GM12878 (cell line): Measurements from ENCODE around the gene AATF. TPM values are rescaled to one million over a fixed set of nuclear protein-coding genes. Genes with fewer than 3 reads are reported as not detected.

ENCODE experiments used
- ATAC-seq: fragments of 200-7000 bp; cut with Tn5 transposase; 3 replicates; pipeline ENCODE4 v1.9.1; 2020; ENCODE audit warnings: mild to moderate bottlenecking, moderate library complexity
- BruUV-seq: library from RNA; stranded (reverse); fragments of 400-500 nt; replicated peaks from 2 replicates; lab custom pipeline; 2021; lab: Mats Ljungman, UMichigan
- CTCF ChIA-PET: fragments of 300-600 bp; sonication (Branson Sonifier 250); formaldehyde crosslinking; extraction: SDS; loops from one replicate; lab custom pipeline; 2021; ENCODE audit warnings: inconsistent platforms; lab: Yijun Ruan, JAX
- POLR2A ChIA-PET: fragments of 350-600 bp; formaldehyde crosslinking; extraction: SDS; loops from one replicate; lab custom pipeline; 2021; ENCODE audit warnings: inconsistent platforms; lab: Charles Lee
- RAD21 ChIA-PET: fragments of 300-600 bp; sonication (Branson Sonifier 250); formaldehyde crosslinking; loops from one replicate; lab custom pipeline; 2023; ENCODE audit warnings: antibody characterized with exemption; ENCODE audit not compliant: unreplicated experiment; lab: Charles Lee
- SMC1A ChIA-PET: fragments of 300-600 bp; sonication (Branson Sonifier 250); formaldehyde crosslinking; loops from one replicate; lab custom pipeline; 2023; ENCODE audit not compliant: unreplicated experiment, uncharacterized antibody; lab: Charles Lee
- DNase-seq: peaks from one replicate; pipeline ENCODE4 v3.0.0-alpha.2; 2011; ENCODE audit warnings: low read depth, low spot score
- FAIRE-seq: peaks from 3 replicates; lab custom pipeline; 2011; peaks lifted over from hg19 to GRCh38; lab: Jason Lieb, UNC
- H2AFZ ChIP-seq: 2 replicates; pipeline ENCODE4 v1.6.0; 2011; ENCODE audit warnings: low read depth, low read length, control low read depth; ENCODE audit not compliant: control insufficient read depth
- H3K27ac ChIP-seq: 2 replicates; pipeline ENCODE4 v1.5.1; 2011; ENCODE audit warnings: control low read depth; ENCODE audit not compliant: control insufficient read depth, insufficient read depth
- H3K27me3 ChIP-seq, 2 experiments: replicated peaks in 1 of 2; 2 replicates each; pipeline versions ENCODE4 v1.6.0 to v1.6.1; 2011; ENCODE audit warnings: low read length in 1 of 2; ENCODE audit not compliant: control insufficient read depth in 2 of 2, insufficient read depth in 2 of 2
- H3K36me3 ChIP-seq, 2 experiments: 2 replicates each; pipeline ENCODE4 v1.5.1; 2011; ENCODE audit warnings: low read length in 1 of 2; ENCODE audit not compliant: control insufficient read depth in 2 of 2, insufficient read depth in 2 of 2
- H3K4me1 ChIP-seq: 2 replicates; pipeline ENCODE4 v1.6.1; 2011; ENCODE audit warnings: mild to moderate bottlenecking, low read length, moderate library complexity, mixed read lengths; ENCODE audit not compliant: control insufficient read depth, insufficient read depth
- H3K4me2 ChIP-seq: 2 replicates; pipeline ENCODE4 v1.6.0; 2011; ENCODE audit warnings: control low read depth; ENCODE audit not compliant: control insufficient read depth, insufficient read depth
- H3K4me3 ChIP-seq: fragments of 200-600 bp; sonication (generic); 2 replicates; pipeline ENCODE4 v1.5.1; 2016
- H3K79me2 ChIP-seq: 2 replicates; pipeline ENCODE4 v1.6.0; 2011; ENCODE audit warnings: low read length; ENCODE audit not compliant: control insufficient read depth, insufficient read depth
- H3K9ac ChIP-seq: 2 replicates; pipeline ENCODE4 v1.8.0; 2011; ENCODE audit warnings: low read length, control low read depth, mixed read lengths; ENCODE audit not compliant: control insufficient read depth, insufficient read depth
- H3K9me3 ChIP-seq: replicated peaks from 3 replicates; pipeline ENCODE4 v1.5.1; 2011; ENCODE audit warnings: mild to moderate bottlenecking, low read length; ENCODE audit not compliant: control insufficient read depth, insufficient read depth
- H4K20me1 ChIP-seq: 2 replicates; pipeline ENCODE4 v1.6.0; 2011; ENCODE audit not compliant: control insufficient read depth, insufficient read depth
- HCFC1 ChIP-seq: fragments of 150-350 bp; IDR thresholded peaks from 2 replicates; pipeline ENCODE4 v1.6.1; 2014; ENCODE audit warnings: low read length
- HDGF ChIP-seq: fragments of 450-650 bp; IDR thresholded peaks from 2 replicates; pipeline ENCODE4 v1.6.1; 2016; ENCODE audit warnings: antibody characterized with exemption
- MTA3 ChIP-seq: IDR thresholded peaks from 2 replicates; pipeline ENCODE4 v1.6.1; 2012; ENCODE audit warnings: low read length, inconsistent platforms, borderline replicate concordance
- NFYB ChIP-seq: IDR thresholded peaks from 2 replicates; pipeline ENCODE4 v1.6.1; 2011; ENCODE audit warnings: low read depth, mild to moderate bottlenecking, low read length, improper control_type of control experiment, moderate library complexity; ENCODE audit not compliant: insufficient read depth
- NR2C1 ChIP-seq: fragments of 450-650 bp; IDR thresholded peaks from 2 replicates; pipeline ENCODE4 v1.6.1; 2017; ENCODE audit warnings: antibody characterized with exemption, mild to moderate bottlenecking, moderate library complexity
- SRF ChIP-seq, 2 experiments: IDR thresholded peaks; 2 replicates each; pipeline ENCODE4 v1.6.1; 2011; ENCODE audit warnings: low read depth in 2 of 2, low read length in 2 of 2, mild to moderate bottlenecking in 1 of 2, moderate library complexity in 1 of 2
- TBL1XR1 ChIP-seq: IDR thresholded peaks from 2 replicates; pipeline ENCODE4 v1.6.1; 2012; ENCODE audit warnings: low read depth, low read length, improper control_type of control experiment
- WGBS: methylation state at CpG from one replicate; pipeline ENCODE4 v1.1.6; 2016; ENCODE audit warnings: low lambda C conversion rate; ENCODE audit not compliant: insufficient replicate concordance, insufficient coverage; ENCODE audit errors: missing lambda C conversion rate; 5-methylcytosine and 5-hydroxymethylcytosine counted together
- in situ Hi-C: fragments of 300-500 bp; cut with MboI; formaldehyde crosslinking; loops from 9 replicates; pipeline ENCODE4 v1.14.3; 2018; ENCODE audit warnings: mixed read lengths
- intact Hi-C: fragments of 100-400 bp; cut with micrococcal nuclease; formaldehyde crosslinking; loops from one replicate; pipeline ENCODE4 v1.14.2; 2022; ENCODE audit not compliant: unreplicated experiment
- polyA plus RNA-seq, 11 experiments: library from polyadenylated mRNA; depleted of rRNA in 4 of 11; unstranded in 6 of 11; stranded (reverse) in 5 of 11; fragments of >200 nt; fragmentation: Nextera tagmentation in 4 of 11; fragmentation: Illumina TruSeq in 1 of 11; extraction: Ambion mirVana in 4 of 11; extraction: Trizol in 1 of 11; gene quantifications; 1 replicate in 1 of 11; 2 replicates in 10 of 11; pipeline versions ENCODE4 v1.2.1 to v1.2.3, GENCODE V29; 2011 to 2016; ENCODE audit warnings: inconsistent platforms in 2 of 11, missing spikeins in 2 of 11, low read depth in 1 of 11
- total RNA-seq, 4 experiments: library from RNA; depleted of rRNA in 3 of 4; stranded (reverse); fragments of >200 nt in 3 of 4; fragmentation: Illumina TruSeq in 1 of 4; extraction: Trizol in 1 of 4; gene quantifications; 2 replicates each; pipeline versions ENCODE4 v1.2.1 to v1.2.3, GENCODE V29; 2013 to 2021
- TF ChIP-seq, protein P1 (sequence below): IDR thresholded peaks from 2 replicates; pipeline ENCODE4 v1.6.1; 2011; ENCODE audit warnings: mild to moderate bottlenecking, low read depth, low read length, moderate library complexity; ENCODE audit not compliant: insufficient replicate concordance
- TF ChIP-seq, protein P2 (sequence below): fragments of 450-650 bp; IDR thresholded peaks from 2 replicates; pipeline ENCODE4 v1.6.1; 2016; ENCODE audit warnings: mild to moderate bottlenecking

The AATF gene
- total and polyA plus RNA-seq, 10 of the 15 experiments (the other 5 are each of a cell fraction or from before 2014, with no cell fraction given): 36.8 to 110 (median 77.9) TPM

DNA sequence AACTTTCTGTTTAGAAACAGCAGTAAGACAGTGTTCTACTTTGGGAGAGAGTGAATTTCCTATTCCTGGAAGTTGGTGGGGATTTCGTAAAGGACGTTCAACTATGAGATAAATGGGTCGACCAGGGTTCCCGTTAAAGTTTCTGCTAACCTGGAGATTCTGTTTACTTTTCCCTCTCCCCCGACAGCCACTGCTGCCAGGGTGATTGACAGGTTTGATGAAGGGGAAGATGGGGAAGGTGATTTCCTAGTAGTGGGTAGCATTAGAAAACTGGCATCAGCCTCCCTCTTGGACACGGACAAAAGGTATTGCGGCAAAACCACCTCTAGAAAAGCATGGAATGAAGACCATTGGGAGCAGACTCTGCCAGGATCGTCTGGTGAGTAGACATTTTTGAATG, 1.3 kb downstream of the AATF start:
- ChIA-PET SMC1A (interaction anchor here (0.6 to 1.2 kb wide), 3 partner anchors 12 to 37 kb away, joined by 3 read pairs; no protein-coding TSS in a partner anchor), CTCF (interaction anchor here (1.5 kb wide), 1 partner anchor 97 kb away, joined by 7 read pairs; no protein-coding TSS in a partner anchor), POLR2A (interaction anchor here (0.7 to 1.6 kb wide), 3 partner anchors 11 to 349 kb away, joined by 3 to 5 read pairs (median 5); partner anchors contain the start of gene MRM1), RAD21 (no interaction called here)
- H2AFZ ChIP-seq: no peak overlapping the region
- no peak for FAIRE-seq
- no peak for DNase-seq
- H3K4me2 ChIP-seq: peak overlapping the region; percentile 85
- BruUV-seq: no TSS peak
- ATAC-seq: no peak
- WGBS: 42% methylated on average over 8 of the region's 8 CpGs
- in situ Hi-C loops: no loop called here
- H3K4me1 ChIP-seq: peaks cover 14% of the 10 kb centered on the region
- intact Hi-C loops: no loop called here
- no peaks in the 10 kb centered on the region for H3K9me3 ChIP-seq
- H4K20me1 ChIP-seq: no peaks in the 10 kb centered on the region
- H3K9ac ChIP-seq: peak overlapping the region; percentile 93
- peaks cover 39% of the 10 kb centered on the region for H3K79me2 ChIP-seq
- peaks cover 6 to 24% of the 10 kb centered on the region in 2 experiments for H3K36me3 ChIP-seq
- TF ChIP-seq SRF (IDR thresholded peaks at IDR 0.05; ENCODE audit: low read depth in 2 of 2, low read length in 2 of 2): no peak
- TF ChIP-seq, protein P1, sequence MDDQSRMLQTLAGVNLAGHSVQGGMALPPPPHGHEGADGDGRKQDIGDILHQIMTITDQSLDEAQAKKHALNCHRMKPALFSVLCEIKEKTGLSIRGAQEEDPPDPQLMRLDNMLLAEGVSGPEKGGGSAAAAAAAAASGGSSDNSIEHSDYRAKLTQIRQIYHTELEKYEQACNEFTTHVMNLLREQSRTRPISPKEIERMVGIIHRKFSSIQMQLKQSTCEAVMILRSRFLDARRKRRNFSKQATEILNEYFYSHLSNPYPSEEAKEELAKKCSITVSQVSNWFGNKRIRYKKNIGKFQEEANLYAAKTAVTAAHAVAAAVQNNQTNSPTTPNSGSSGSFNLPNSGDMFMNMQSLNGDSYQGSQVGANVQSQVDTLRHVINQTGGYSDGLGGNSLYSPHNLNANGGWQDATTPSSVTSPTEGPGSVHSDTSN: peak; percentile 79
- TF ChIP-seq, protein P2, sequence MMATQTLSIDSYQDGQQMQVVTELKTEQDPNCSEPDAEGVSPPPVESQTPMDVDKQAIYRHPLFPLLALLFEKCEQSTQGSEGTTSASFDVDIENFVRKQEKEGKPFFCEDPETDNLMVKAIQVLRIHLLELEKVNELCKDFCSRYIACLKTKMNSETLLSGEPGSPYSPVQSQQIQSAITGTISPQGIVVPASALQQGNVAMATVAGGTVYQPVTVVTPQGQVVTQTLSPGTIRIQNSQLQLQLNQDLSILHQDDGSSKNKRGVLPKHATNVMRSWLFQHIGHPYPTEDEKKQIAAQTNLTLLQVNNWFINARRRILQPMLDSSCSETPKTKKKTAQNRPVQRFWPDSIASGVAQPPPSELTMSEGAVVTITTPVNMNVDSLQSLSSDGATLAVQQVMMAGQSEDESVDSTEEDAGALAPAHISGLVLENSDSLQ: peak; percentile 87
- TF ChIP-seq HCFC1: no peak
- TF ChIP-seq TBL1XR1: no peak
- TF ChIP-seq HDGF: no peak
- TF ChIP-seq NFYB: no peak
- TF ChIP-seq NR2C1: no peak
- TF ChIP-seq MTA3: no peak
- H3K27me3 ChIP-seq: peaks cover 8 to 14% of the 10 kb centered on the region in 2 experiments
- peak overlapping the region; percentile 91 for H3K4me3 ChIP-seq
- no peak overlapping the region for H3K27ac ChIP-seq
